Endothelial cell of umbilical vein (primary cell): ENCODE measurements around the gene IDUA. TPM values are rescaled to one million over a fixed set of nuclear protein-coding genes. Genes with fewer than 3 reads are reported as not detected.

ENCODE experiments used
- BruUV-seq: library from RNA; stranded (reverse); fragments of 400-500 nt; replicated peaks from 2 replicates; lab custom pipeline; 2021; lab: Mats Ljungman, UMichigan
- CTCF ChIA-PET: fragments of 300-600, 350-600 bp; sonication (Branson Sonifier 250); formaldehyde crosslinking; loops from one replicate; lab custom pipeline; 2021; ENCODE audit warnings: antibody characterized with exemption, inconsistent platforms; lab: Charles Lee
- POLR2A ChIA-PET: fragments of 300-600, 350-600 bp; sonication (Branson Sonifier 250); formaldehyde crosslinking; loops from one replicate; lab custom pipeline; 2021; ENCODE audit warnings: antibody characterized with exemption, inconsistent platforms; lab: Charles Lee
- DNase-seq: peaks from one replicate; pipeline ENCODE4 v3.0.0-alpha.2; 2011; ENCODE audit warnings: low read depth, low spot score
- FAIRE-seq: peaks from 2 replicates; lab custom pipeline; 2011; peaks lifted over from hg19 to GRCh38; lab: Jason Lieb, UNC
- H2AFZ ChIP-seq: 2 replicates; pipeline ENCODE4 v1.6.0; 2012; ENCODE audit warnings: low read depth, low read length, control low read depth, inconsistent platforms
- H3K27ac ChIP-seq: 2 replicates; pipeline ENCODE4 v1.5.1; 2011; ENCODE audit warnings: low read depth, mild to moderate bottlenecking, control low read depth, low read length, moderate library complexity; ENCODE audit not compliant: insufficient read depth
- H3K27me3 ChIP-seq, 2 experiments: 2 replicates each; pipeline versions ENCODE4 v1.6.0 to v1.6.1; 2011; ENCODE audit warnings: low read length in 2 of 2, mixed read lengths in 1 of 2; ENCODE audit not compliant: control insufficient read depth in 2 of 2, insufficient read depth in 2 of 2
- H3K36me3 ChIP-seq, 2 experiments: 2 replicates in 1 of 2; 3 replicates in 1 of 2; pipeline ENCODE4 v1.5.1; 2011; ENCODE audit warnings: low read length in 2 of 2, mild to moderate bottlenecking in 1 of 2, moderate library complexity in 1 of 2; ENCODE audit not compliant: control insufficient read depth in 2 of 2, insufficient read depth in 2 of 2; ENCODE audit errors: extremely low read depth in 1 of 2
- H3K4me1 ChIP-seq: 3 replicates; pipeline ENCODE4 v1.5.1; 2011; ENCODE audit warnings: mild to moderate bottlenecking, low read length; ENCODE audit not compliant: control insufficient read depth, insufficient read depth; ENCODE audit errors: extremely low read depth
- H3K4me2 ChIP-seq: 2 replicates; pipeline ENCODE4 v1.6.1; 2011; ENCODE audit warnings: low read length, control low read depth, mixed read lengths; ENCODE audit not compliant: insufficient read depth
- H3K4me3 ChIP-seq, 3 experiments: fragments of 200-600 bp in 1 of 3; sonication (generic), shearing (Covaris generic) in 1 of 3; replicated peaks in 1 of 3; 2 replicates each; pipeline ENCODE4 v1.5.1; 2011 to 2016; ENCODE audit warnings: control low read depth in 3 of 3, low read length in 3 of 3, mild to moderate bottlenecking in 2 of 3, inconsistent platforms in 1 of 3, low read depth in 1 of 3, moderate library complexity in 1 of 3; ENCODE audit not compliant: insufficient read depth in 1 of 3
- H3K79me2 ChIP-seq: 2 replicates; pipeline ENCODE4 v1.6.0; 2012; ENCODE audit warnings: low read length, inconsistent platforms; ENCODE audit not compliant: control insufficient read depth, insufficient read depth
- H3K9ac ChIP-seq: replicated peaks from 2 replicates; pipeline ENCODE3; 2011; ENCODE audit warnings: low read length, control low read depth; ENCODE audit not compliant: insufficient read depth; ENCODE audit errors: extremely low read depth
- H3K9me1 ChIP-seq: replicated peaks from 3 replicates; pipeline ENCODE4 v1.6.0; 2011; ENCODE audit warnings: mild to moderate bottlenecking, low read length; ENCODE audit not compliant: control insufficient read depth, insufficient read depth; ENCODE audit errors: extremely low read depth
- H3K9me3 ChIP-seq: replicated peaks from 2 replicates; pipeline ENCODE4 v1.5.1; 2012; ENCODE audit warnings: low read length, inconsistent platforms; ENCODE audit not compliant: control insufficient read depth, insufficient read depth
- H4K20me1 ChIP-seq: replicated peaks from 2 replicates; pipeline ENCODE3; 2011; ENCODE audit warnings: mild to moderate bottlenecking, low read length; ENCODE audit not compliant: control insufficient read depth, insufficient read depth; ENCODE audit errors: extremely low read depth
- EZH2 ChIP-seq: IDR thresholded peaks from 2 replicates; pipeline ENCODE4 v1.6.1; 2012; ENCODE audit warnings: borderline replicate concordance, low read depth, mild to moderate bottlenecking, moderate library complexity, low read length, inconsistent platforms; ENCODE audit not compliant: severe bottlenecking
- FOS ChIP-seq: IDR thresholded peaks from 2 replicates; pipeline ENCODE4 v1.6.1; 2011; ENCODE audit warnings: mild to moderate bottlenecking, low read length, moderate library complexity, borderline replicate concordance; ENCODE audit not compliant: insufficient read depth
- GATA2 ChIP-seq: IDR thresholded peaks from 2 replicates; pipeline ENCODE4 v1.7.0; 2011; ENCODE audit warnings: low read depth, mild to moderate bottlenecking, moderate library complexity, mixed read lengths, low read length; ENCODE audit not compliant: insufficient read length, insufficient read depth
- JUN ChIP-seq: IDR thresholded peaks from 2 replicates; pipeline ENCODE4 v1.6.1; 2011; ENCODE audit warnings: borderline replicate concordance, low read depth; ENCODE audit not compliant: insufficient read length, insufficient read depth
- MAX ChIP-seq: IDR thresholded peaks from 2 replicates; pipeline ENCODE4 v1.6.1; 2011; ENCODE audit not compliant: insufficient read depth, insufficient read length
- MYC ChIP-seq: IDR thresholded peaks from one replicate; pipeline ENCODE4 v1.6.1; 2011; ENCODE audit warnings: mild to moderate bottlenecking, low read depth, low read length
- POLR2A ChIP-seq: IDR thresholded peaks from 2 replicates; pipeline ENCODE4 v1.6.1; 2012; ENCODE audit warnings: low read depth, mild to moderate bottlenecking, control low read depth, low read length
- POLR2AphosphoS5 ChIP-seq: IDR thresholded peaks from 2 replicates; pipeline ENCODE4 v1.6.1; 2012; ENCODE audit warnings: low read depth, mild to moderate bottlenecking, control low read depth, low read length, moderate library complexity; ENCODE audit not compliant: insufficient read depth
- dilution Hi-C: fragments of 300-500 bp; cut with MboI; formaldehyde crosslinking; loops from one replicate; pipeline ENCODE4 v1.15.0; 2019; ENCODE audit warnings: low sequenced_read_pairs; ENCODE audit not compliant: extremely low pct_ligation_motif_present
- intact Hi-C: fragments of 100-400 bp; cut with micrococcal nuclease; formaldehyde crosslinking; loops from one replicate; pipeline ENCODE4 v1.10.0; 2022
- polyA plus RNA-seq, 4 experiments: library from polyadenylated mRNA; depleted of rRNA in 3 of 4; stranded (reverse) in 3 of 4; unstranded in 1 of 4; fragments of >200 nt; gene quantifications; 2 replicates each; pipeline versions ENCODE4 v1.2.1 to v1.2.3, GENCODE V29; 2011 to 2012; ENCODE audit warnings: missing spikeins in 1 of 4
- total RNA-seq: library from RNA; stranded (reverse); gene quantifications from 2 replicates; pipeline ENCODE4 v1.2.3, GENCODE V29; 2021
- TF ChIP-seq, protein P1 (sequence below), 2 donors: IDR thresholded peaks; 1 replicate in 1 of 2; 2 replicates in 1 of 2; pipeline ENCODE4 v1.5.1; 2011; ENCODE audit warnings: low read length in 2 of 2, mild to moderate bottlenecking in 2 of 2, moderate library complexity in 2 of 2, control low read depth in 1 of 2, inconsistent platforms in 1 of 2, low read depth in 1 of 2; ENCODE audit not compliant: insufficient read depth in 1 of 2; ENCODE audit errors: extremely low read depth in 1 of 2

IDUA gene
- total and polyA plus RNA-seq, 2 donors (not counting 3 experiments of a cell fraction or from before 2014, with no cell fraction given), result 19.1 to 34.1 TPM

DNA sequence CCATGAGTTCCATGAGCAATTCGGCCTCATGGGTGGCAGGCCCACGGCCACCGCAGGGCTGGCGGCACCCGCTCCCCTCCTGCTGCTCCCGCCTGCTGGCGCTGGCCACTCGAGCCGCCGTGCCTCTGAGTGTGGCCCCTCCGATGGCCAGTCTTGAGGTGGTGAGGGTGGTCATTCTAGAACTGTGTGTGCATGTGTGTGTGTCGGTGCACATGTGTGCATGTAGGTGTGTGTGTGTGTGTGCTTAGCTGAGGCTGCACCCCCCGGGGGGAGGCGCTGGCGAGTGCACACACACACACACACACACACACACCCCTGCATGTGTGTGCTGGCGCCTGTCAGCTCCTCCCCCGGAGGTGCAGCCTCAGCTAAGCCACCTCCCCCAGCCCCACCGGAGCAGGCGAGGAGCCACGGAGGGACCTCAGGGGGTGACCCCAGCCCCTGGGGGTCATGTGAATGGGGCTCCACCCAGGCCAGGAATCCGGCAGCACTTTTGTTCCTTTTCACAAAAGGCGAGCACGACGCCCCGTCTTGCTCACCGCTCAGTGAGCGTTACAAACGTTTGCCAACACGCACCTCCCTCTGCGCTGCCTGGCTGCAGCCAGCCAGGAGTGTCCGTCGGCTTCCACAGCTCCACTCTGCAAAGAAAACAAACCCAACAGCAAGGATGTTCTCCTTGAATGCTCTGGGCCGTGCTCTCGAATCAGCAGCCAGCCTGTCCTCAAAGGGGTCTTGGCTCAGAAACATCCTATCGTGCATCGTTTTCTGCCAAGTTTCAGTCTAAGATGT, 54.5 kb downstream of the IDUA start:
- TF ChIP-seq POLR2AphosphoS5 (no peak), GATA2 (no peak), MYC (no peak), FOS (no peak)
- Histone ChIP-seq H3K36me3 (no peaks in the 10 kb centered on the region), H2AFZ (peak overlapping the region; percentile 81), H3K4me3 (no peak overlapping the region), H4K20me1 (no peaks in the 10 kb centered on the region), H3K27ac (no peak overlapping the region), H3K27me3 (no peaks in the 10 kb centered on the region), H3K9ac (no peak overlapping the region), H3K9me3 (no peaks in the 10 kb centered on the region), H3K79me2 (no peaks in the 10 kb centered on the region), H3K4me2 (peak overlapping the region; percentile 9), H3K4me1 (peaks cover 18% of the 10 kb centered on the region), H3K9me1 (no peaks in the 10 kb centered on the region)
- ChIA-PET POLR2A (no interaction called here), CTCF (no interaction called here)
- dilution Hi-C loops (no loop called here), intact Hi-C loops (no loop called here)
- DNase-seq (peak; percentile 37), FAIRE-seq (no peak)
- BruUV-seq, result no TSS peak

- Histone ChIP-seq H3K27ac (no peak overlapping the region), H3K9ac (no peak overlapping the region), H2AFZ (peak overlapping the region; percentile 81), H3K36me3 (no peaks in the 10 kb centered on the region), H3K4me1 (peaks cover 20% of the 10 kb centered on the region), H3K27me3 (no peaks in the 10 kb centered on the region), H4K20me1 (no peaks in the 10 kb centered on the region), H3K4me2 (peak overlapping the region; percentile 9), H3K9me1 (no peaks in the 10 kb centered on the region), H3K4me3 (no peak overlapping the region), H3K79me2 (no peaks in the 10 kb centered on the region), H3K9me3 (no peaks in the 10 kb centered on the region)
- TF ChIP-seq MAX, result no peak
- TF ChIP-seq FOS, result no peak
- no peak for TF ChIP-seq MYC
- no peak for TF ChIP-seq JUN
- TF ChIP-seq GATA2, result no peak
- TF ChIP-seq, protein P1, sequence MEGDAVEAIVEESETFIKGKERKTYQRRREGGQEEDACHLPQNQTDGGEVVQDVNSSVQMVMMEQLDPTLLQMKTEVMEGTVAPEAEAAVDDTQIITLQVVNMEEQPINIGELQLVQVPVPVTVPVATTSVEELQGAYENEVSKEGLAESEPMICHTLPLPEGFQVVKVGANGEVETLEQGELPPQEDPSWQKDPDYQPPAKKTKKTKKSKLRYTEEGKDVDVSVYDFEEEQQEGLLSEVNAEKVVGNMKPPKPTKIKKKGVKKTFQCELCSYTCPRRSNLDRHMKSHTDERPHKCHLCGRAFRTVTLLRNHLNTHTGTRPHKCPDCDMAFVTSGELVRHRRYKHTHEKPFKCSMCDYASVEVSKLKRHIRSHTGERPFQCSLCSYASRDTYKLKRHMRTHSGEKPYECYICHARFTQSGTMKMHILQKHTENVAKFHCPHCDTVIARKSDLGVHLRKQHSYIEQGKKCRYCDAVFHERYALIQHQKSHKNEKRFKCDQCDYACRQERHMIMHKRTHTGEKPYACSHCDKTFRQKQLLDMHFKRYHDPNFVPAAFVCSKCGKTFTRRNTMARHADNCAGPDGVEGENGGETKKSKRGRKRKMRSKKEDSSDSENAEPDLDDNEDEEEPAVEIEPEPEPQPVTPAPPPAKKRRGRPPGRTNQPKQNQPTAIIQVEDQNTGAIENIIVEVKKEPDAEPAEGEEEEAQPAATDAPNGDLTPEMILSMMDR (IDR thresholded peaks at IDR 0.05; ENCODE audit: extremely low read depth in 1 of 2, insufficient read depth in 1 of 2, low read depth in 1 of 2, low read length in 2 of 2), result no peak
- no peak for TF ChIP-seq POLR2AphosphoS5
- TF ChIP-seq EZH2, result no peak
- TF ChIP-seq POLR2A, result no peak
- no peak for FAIRE-seq
- DNase-seq, result no peak
- dilution Hi-C loops (no loop called here), intact Hi-C loops (loop anchor here (2.0 kb wide), 1 partner anchor 109 kb away; the partner anchor contains the start of genes GAK and TMEM175)
- CTCF ChIA-PET, result no interaction called here
- no TSS peak for BruUV-seq
- POLR2A ChIA-PET, result no interaction called here
Observed at GRCh38 chr4:1041936-1042330, 55.1 kb downstream of the IDUA start.
